ENCODE measurements around the gene NCAPH2.
A peak's percentile ranks its signal among the peaks of the same experiment; 100 is the strongest.
"Not testable (repeated sequence)": the region's sequence is repeated elsewhere in the genome, so short reads cannot be mapped to it uniquely, and the experiment has no call there.

Gene NCAPH2

GRCh38 chr22:50531546-50531961 is 23.5 kb downstream of the NCAPH2 start:
- DNase-seq, result peak; percentile 84

- DNase-seq, result peak; percentile 36
Observed at GRCh38 chr22:50531962-50532674, 24.1 kb downstream of the NCAPH2 start.

- DNase-seq, result no peak
Observed at GRCh38 chr22:50532824-50533796, 25.1 kb downstream of the NCAPH2 start.

GRCh38 chr22:50533856-50534711 is 26.1 kb downstream of the NCAPH2 start:
- DNase-seq, result not testable (repeated sequence)

GRCh38 chr22:50535113-50535512 is 27.1 kb downstream of the NCAPH2 start:
- no peak for DNase-seq

- no peak for DNase-seq
Observed at GRCh38 chr22:50536226-50536625, 28.2 kb downstream of the NCAPH2 start.

- no peak for DNase-seq
Observed at GRCh38 chr22:50537765-50538164, 29.7 kb downstream of the NCAPH2 start.

- DNase-seq, result no peak
Observed at GRCh38 chr22:50540381-50540780, 32.4 kb downstream of the NCAPH2 start.

GRCh38 chr22:50541667-50542026 is 33.6 kb downstream of the NCAPH2 start:
- peak; percentile 91 for DNase-seq

- peak; percentile 85 for DNase-seq
Observed at GRCh38 chr22:50542416-50542927, 34.4 kb downstream of the NCAPH2 start.

- peak; percentile 93 for DNase-seq
Observed at GRCh38 chr22:50544078-50544745, 36.2 kb downstream of the NCAPH2 start.

- peak; percentile 67 for DNase-seq
Observed at GRCh38 chr22:50544746-50545253, 36.8 kb downstream of the NCAPH2 start.

- DNase-seq, result peak; percentile 65
Observed at GRCh38 chr22:50545522-50546325, 37.7 kb downstream of the NCAPH2 start, which contains the start of gene KLHDC7B. TSS of gene KLHDC7B (plus strand) at chr22:50545899. CDS start at chr22:50546244, 345 bp downstream.

- no peak for DNase-seq
Observed at GRCh38 chr22:50546326-50547262, 38.6 kb downstream of the NCAPH2 start.

GRCh38 chr22:50547263-50547985 is 39.4 kb downstream of the NCAPH2 start:
- DNase-seq, result no peak

- DNase-seq, result peak; percentile 55
Observed at GRCh38 chr22:50548040-50548920, 40.3 kb downstream of the NCAPH2 start.

- DNase-seq, result no peak
Observed at GRCh38 chr22:50548921-50549790, 41.1 kb downstream of the NCAPH2 start.
